Tibial nerve (tissue), 3 donors: Measurements from ENCODE around the gene ZNRF1.

ENCODE experiments used
- POLR2A ChIP-seq, 2 donors: fragments of 450-650 bp; IDR thresholded peaks; one replicate each; pipeline ENCODE4 v1.6.1; 2017; ENCODE audit warnings: antibody characterized with exemption in 2 of 2, mild to moderate bottlenecking in 2 of 2, moderate library complexity in 2 of 2
- TF ChIP-seq, protein P1 (sequence below), 5 experiments: fragments of 200-600 bp in 3 of 5; fragments of 450-650 bp in 2 of 5; sonication (generic) in 3 of 5; IDR thresholded peaks; one replicate each; pipeline ENCODE4 v1.5.1; 2016 to 2019; ENCODE audit warnings: antibody characterized with exemption in 5 of 5, mild to moderate bottlenecking in 3 of 5, moderate library complexity in 2 of 5

DNA sequence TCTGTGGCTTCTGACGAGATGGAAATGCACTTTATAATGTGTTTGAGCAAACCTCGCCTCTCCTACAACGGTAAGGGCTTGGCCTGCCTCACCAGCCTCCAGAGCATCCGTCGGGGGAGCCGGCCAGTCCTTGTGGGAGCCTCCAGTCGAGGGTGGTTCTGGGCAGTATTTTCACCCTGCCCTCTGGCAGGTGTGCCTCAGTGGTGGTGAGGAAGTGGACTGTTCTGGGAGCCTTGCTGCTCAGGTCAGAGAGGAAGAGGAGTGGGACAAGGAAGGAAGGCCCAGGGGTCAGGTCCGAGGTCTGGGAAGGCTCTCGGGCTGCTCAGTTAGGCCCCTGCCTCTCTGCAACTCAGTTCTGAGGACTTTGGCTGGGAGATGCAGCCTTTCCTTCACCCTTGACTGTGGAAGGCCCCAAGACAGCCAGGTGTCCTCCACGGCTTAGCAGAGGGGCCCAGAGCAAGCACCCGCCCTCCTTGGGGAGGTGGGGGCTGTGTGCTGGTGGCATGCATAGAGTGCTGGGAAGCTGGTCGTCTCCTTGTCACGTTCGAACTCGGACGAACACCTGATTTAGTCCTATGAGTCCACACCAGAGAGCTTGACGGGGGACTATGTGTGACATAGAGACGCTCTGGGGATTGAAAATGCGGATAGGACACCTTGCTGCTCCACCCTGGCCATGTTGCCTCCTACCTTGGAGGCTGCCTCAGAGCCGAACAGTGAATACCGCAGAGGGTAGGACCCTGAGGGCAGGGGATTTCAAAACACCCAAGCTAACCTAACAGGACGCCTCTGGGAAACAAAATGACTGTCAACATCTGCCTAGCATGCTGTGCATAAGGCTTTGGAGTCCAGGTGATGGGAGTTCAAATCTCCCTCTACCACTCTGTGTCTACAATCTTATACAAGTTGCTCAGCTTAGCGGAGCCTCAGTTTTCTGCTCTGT is 95.0 kb downstream of the ZNRF1 start:
- TF ChIP-seq, protein P1, sequence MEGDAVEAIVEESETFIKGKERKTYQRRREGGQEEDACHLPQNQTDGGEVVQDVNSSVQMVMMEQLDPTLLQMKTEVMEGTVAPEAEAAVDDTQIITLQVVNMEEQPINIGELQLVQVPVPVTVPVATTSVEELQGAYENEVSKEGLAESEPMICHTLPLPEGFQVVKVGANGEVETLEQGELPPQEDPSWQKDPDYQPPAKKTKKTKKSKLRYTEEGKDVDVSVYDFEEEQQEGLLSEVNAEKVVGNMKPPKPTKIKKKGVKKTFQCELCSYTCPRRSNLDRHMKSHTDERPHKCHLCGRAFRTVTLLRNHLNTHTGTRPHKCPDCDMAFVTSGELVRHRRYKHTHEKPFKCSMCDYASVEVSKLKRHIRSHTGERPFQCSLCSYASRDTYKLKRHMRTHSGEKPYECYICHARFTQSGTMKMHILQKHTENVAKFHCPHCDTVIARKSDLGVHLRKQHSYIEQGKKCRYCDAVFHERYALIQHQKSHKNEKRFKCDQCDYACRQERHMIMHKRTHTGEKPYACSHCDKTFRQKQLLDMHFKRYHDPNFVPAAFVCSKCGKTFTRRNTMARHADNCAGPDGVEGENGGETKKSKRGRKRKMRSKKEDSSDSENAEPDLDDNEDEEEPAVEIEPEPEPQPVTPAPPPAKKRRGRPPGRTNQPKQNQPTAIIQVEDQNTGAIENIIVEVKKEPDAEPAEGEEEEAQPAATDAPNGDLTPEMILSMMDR (IDR thresholded peaks at IDR 0.05): no peak
- TF ChIP-seq POLR2A (IDR thresholded peaks at IDR 0.05): no peak
